PFSK-1 (cell line): ENCODE measurements around the gene BCAS3.

Experiments
- FOXP2 ChIP-seq: optimal IDR thresholded peaks from 2 replicates; pipeline ENCODE3; 2011; ENCODE audit warnings: borderline replicate concordance, control low read depth, inconsistent platforms; ENCODE audit not compliant: insufficient read depth; ENCODE audit errors: extremely low read length, extremely low read depth
- POLR2AphosphoS5 ChIP-seq: IDR thresholded peaks from 2 replicates; pipeline ENCODE4 v1.6.1; 2012; ENCODE audit warnings: low read depth, mild to moderate bottlenecking, control low read depth, low read length, moderate library complexity
- REST ChIP-seq, 2 experiments: IDR thresholded peaks; 2 replicates each; pipeline versions ENCODE4 v1.6.1 to v1.8.0; 2011 to 2012; ENCODE audit warnings: low read depth in 2 of 2, low read length in 2 of 2, control low read depth in 1 of 2, inconsistent platforms in 1 of 2, mild to moderate bottlenecking in 1 of 2, moderate library complexity in 1 of 2; ENCODE audit not compliant: insufficient read depth in 1 of 2
- TAF1 ChIP-seq: IDR thresholded peaks from 2 replicates; pipeline ENCODE4 v1.6.1; 2012; ENCODE audit warnings: low read length, control low read depth, borderline replicate concordance; ENCODE audit not compliant: insufficient read depth

DNA sequence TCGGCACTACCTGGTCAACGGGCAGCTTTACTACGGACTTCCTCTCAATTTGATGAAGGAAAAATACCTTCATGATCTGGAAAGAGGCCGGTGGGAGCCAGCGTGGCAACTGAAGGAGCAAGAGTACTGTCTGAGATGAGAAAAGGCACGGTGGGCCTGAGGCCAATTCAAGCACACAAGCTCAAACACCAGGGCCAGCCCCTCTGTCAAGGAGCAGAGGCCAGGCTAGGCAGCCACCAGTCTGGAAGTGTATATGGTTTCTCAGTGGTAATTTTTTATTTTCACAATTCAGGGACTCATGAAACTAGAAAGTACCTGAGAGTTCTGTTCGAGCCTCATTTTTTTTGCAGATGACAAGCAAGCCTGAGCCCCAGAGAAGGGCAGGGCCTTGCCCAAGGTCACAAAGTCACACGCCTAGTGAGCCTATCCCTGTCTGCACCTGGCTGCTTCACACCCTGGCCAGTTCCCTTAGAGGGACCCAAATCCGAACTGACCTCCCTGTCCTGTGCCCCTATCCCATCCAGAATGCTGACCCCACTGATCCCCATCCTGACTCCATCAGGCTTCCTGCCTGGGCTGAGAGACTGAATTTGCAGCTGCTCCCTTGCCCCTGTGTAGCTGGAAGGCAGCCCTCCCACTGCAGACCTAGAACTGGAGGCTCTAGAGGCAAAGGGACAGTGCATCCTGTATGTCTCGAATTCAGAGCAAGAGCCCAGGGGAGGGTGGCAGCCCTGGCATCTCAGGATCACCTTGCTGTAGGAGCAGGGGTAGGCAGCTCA, 717.2 kb downstream of the BCAS3 start:
- no peak for TF ChIP-seq TAF1
- no peak for TF ChIP-seq POLR2AphosphoS5
- TF ChIP-seq REST (IDR thresholded peaks at IDR 0.05; ENCODE audit: insufficient read depth in 1 of 2, low read depth in 2 of 2, low read length in 2 of 2) = no peak
- no peak for TF ChIP-seq FOXP2
